G401.6 (cell line): ENCODE data around the gene FBXW8.

Source experiments
- FAIRE-seq: peaks from 2 replicates; lab custom pipeline; 2012; peaks lifted over from hg19 to GRCh38; lab: Jason Lieb, UNC

Gene FBXW8

DNA sequence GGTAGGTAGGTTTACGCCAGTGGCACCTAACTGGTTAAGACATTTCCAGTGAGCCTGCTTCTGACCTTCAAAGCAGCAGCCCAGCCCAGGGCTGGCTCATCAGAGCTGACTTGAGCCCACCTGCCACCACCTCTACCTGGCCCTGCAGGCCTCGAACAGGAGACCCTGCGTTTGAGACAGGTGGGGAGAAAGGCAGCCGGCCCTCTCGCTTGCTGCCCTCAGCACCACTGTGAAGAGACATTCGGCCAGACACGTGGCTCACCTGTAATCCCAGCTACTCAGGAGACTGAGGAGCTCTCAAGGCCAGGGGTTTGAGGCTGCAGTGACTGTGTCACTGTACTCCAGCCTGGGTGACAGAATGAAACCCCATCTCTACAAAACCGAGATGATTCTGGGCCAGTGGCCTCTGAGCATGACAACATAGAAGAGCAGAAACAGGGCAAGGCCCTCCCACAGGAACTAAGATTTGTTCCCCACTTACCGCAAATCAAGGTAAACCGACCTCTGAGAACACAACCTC, 114.3 kb downstream of the FBXW8 start:
- no peak for FAIRE-seq

DNA sequence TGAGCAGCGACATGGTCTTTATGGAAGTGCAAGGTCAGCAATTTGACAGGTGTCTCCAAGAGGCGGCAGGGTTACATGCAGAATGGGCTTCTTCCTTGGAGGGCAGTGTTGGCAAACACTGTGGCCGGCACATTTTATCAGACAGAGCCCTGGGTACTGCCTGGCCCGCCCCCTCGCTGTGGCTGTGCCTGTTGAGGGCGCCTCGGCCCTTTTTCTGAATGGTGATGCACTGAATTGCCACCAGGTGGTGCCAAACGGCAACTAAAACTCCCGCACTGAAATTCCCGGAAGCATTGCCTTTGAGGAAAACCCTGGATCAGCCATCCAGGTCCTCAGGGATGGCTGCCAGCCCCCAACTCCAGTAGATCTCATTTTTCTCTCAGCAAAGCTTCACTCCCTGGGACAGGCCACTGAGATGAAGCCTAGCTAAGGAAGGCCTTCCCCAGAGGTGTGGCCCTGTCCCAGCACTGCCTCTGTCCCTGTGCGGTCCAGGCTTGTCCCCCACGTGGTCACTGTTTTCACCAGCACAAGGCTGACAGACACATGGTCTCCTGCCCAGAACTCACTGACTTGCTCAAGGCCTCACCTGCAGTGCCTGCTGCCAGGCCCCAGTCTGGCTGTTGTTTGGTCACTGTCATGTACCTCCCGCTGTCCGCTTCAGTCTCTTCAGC, 114.9 kb downstream of the FBXW8 start:
- FAIRE-seq = peak; percentile 89

DNA sequence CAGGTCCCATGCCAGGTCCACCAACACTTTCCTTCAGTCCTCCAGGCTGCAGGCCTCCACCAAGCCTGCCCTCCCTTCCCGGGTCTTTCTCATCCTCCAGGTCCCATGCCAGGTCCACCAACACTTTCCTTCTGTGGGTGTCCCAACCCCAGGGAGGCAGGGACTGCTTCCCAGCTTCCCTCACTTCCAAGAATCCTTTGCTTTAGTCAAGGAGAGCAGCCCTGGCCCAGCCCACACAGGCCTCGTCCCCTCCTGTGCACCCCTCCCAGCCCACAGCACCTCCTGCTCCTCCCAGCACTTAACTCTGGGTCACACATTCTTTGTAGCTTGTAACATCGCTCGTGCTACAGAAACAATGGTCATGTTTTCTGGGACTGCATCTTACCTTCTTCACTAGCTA, 115.6 kb downstream of the FBXW8 start:
- no peak for FAIRE-seq

DNA sequence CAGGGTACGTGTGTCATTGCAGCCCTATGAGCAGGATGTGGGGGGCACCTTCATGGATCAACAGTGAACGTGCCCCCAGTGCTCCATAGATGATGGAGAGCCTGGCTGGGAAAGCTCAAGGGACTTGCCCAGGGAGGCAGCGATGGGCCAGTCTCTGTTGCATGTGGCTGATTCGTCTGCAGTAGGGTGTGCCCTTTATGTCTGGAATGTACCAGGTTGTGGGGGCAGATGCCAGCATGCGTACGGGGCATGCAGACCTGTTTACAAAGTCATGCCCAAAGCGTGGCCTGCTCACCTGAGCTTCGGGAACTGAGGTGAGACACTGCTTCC, 116.1 kb downstream of the FBXW8 start:
- FAIRE-seq = no peak

DNA sequence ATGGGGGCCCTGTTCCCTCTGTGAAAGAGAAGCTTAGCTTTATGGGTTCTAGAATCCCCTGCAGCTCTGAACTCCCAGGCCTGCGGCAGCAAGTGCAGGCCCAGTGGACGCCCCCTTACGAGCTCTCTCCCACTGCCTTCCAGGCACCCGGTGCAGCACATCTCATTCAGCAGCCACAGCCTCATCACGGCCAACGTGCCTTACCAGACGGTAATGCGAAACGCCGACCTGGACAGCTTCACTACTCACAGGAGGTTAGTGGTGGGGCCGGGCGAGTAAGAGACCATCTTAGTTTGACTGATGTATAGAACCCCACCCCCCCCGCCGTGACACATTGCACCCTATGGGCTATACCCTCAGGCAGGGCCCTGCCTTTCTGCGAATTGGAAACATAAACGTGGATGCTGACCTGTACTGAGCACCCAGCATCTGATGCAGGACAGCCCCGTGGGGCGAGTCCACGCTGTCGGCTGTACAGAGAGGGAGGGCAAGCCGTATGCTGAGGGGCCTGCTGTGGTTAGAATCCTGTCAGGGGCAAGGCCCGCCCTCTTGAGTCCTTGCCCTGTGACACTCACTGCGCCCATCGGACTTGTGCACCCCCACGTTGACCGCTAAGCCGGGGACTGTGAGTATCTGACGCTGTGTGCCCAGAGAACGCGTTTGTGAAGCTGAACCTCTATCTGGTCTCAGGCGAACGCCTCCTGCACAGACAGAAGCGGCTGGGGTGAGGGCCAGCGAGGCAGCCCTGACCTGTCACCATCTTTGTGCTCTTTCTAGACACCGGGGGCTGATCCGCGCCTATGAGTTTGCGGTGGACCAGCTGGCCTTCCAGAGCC, 116.7 kb downstream of the FBXW8 start:
- FAIRE-seq = no peak

DNA sequence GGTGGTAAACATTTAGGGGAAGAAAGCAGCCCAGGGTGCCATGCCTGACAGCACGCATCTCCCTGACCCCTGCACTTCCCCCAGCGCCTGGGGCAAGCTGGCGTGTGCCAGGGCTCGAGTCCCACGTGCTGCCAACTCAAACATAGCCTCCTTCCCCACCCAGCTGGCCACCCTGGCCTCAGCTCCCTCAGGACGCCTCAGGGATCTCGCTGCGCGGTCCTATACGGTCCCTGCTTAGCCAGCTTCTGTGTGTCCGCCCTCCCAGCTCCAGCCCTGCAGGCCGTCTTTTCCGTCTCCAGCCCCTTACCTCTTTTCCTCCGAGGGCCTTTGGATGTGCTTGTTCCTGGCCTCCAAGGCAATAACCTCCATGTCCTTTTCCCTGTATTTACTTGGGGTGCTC, 117.5 kb downstream of the FBXW8 start:
- FAIRE-seq = no peak

DNA sequence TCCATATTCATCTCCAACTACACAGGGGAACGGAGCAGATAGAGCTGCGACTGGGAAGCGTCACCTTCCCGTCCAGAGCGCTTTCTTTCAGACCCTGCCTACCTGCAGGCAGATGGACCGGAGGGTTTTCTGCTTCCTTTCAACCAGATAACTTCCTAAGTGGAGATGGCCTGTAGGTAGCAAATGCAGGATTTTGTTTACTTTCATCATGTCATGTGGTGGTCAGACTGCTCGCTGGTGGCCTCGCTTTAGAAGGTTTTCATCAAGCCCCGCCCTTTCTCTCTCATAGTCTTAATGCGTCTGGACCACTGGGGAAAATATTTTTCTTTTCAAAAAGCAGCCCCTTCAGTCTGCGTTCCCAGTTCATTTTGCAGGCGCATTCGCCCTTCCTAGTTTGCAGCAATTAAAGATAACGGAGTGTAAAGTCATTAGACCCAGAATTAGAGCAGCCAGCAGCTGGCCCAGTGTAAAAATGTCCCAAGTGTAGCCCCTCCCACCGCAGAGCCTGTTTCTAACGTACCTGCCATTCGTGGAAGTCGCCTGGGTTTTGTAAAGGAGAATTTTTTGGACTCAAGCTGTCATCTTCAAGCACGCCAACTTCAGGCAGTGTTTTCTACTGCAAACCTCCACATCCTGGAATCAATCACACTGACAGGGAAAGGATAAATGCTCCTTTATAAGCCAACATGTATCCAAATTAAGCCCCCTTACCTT, 119.6 kb downstream of the FBXW8 start:
- FAIRE-seq = no peak

DNA sequence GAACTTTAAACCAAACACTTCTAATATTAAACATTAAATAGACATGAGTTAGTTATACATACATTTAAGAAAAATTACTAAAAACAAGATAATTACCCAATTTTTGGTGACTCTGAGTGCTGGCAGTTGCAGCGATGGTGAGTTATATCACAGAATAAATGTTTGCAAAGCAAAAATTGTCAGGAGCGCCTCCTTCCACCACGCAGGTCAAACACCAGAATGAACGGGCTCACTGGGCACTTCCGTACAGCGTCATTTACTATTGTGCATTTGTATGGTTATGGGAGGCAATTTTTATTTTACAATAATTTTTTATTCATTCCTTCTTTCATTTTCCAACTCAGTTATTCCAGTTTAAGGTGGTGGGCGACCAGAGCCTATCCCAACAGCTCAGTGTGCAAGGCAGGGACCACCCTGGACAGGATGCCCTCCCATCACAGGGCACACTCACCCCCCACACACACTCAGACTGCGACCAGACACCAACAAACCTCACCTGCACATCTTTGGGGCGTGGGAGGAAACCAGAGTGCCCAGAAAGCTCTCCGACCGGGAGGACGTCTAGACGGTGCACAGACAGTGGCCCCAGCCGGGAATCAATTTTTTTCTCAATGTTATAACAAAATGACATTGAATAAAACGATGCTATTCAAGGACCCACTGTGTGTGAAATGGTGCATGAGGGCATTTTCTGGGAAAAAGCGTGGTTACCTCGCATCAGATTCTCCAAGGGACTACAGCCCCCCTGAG, 121.3 kb downstream of the FBXW8 start:
- no peak for FAIRE-seq

DNA sequence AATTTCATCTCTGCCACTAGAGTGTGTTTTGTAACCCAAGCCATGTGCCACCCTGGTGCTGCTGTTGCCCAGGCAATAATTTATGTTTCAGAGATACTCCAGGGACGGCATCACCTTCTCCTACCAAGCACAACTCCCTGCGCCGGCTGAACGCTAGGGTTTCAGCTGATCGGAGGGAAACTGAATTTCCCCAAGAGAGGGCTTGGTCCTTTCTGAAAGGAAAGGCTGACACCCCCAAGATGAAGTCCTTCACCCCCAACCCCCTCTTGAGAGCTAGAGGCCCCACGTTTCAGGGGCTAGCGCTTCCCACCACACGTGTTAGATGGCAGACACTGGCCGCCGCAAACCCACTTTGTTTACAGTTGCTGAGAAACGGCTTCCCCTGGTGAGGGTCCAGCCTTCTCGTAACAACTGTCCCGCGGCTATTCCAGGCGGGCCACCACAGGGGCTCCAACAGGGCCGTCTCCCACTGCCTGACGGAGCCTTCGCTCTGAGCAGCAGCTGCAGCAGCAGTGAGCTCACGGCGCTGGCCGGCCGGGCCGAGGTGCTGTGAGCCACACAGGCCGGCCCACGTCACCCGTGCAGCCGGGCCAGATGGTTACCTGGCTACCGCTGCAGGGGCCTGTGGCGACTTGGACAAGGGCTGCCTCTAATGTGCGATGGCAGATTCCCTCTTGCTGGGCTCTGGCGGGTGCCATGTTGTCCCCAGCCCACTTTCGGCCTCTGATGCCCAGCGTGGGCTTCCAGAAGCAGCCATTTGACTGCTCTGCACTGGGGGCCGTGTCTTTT, 122.0 kb downstream of the FBXW8 start:
- FAIRE-seq = no peak

DNA sequence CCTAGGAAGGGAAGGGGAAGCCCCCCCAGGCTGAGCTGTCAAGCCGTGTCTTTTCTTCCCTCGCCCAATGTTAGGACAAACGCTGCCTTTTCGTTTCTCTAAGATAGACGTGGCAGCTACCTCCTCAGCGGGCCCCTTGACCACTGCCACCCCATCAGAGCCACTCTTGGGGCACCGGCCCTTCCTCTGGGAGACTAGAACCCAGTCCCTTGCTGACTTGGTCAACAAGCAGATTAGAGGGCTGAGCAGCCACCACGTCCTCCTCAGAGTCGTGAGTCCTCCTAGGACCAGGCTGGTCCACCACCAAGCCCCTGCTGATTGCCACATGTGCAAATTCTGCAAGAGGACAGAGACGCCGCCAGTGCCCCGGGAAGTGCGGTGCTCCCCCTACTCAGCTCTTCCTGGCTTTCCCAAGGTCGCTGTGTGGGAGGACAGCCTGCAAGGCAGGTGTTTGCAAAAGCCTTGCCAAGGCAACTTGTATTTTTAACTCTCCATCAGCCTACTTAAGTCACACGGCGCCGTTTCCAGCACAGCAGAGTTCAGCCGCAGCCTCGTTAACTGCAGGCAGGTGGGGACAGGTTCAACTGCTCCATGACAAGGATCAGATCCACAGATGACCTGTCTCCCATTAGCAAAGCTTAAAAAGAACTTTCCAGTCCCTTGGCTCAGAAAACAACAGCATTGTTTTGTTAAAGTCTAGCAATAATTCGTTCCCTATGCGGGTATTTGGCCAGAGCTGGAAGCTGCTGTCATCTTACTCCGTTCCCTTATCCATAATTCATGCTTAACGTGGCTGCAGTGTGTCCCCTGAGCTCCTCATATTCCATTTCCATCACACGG, 122.9 kb downstream of the FBXW8 start:
- no peak for FAIRE-seq

DNA sequence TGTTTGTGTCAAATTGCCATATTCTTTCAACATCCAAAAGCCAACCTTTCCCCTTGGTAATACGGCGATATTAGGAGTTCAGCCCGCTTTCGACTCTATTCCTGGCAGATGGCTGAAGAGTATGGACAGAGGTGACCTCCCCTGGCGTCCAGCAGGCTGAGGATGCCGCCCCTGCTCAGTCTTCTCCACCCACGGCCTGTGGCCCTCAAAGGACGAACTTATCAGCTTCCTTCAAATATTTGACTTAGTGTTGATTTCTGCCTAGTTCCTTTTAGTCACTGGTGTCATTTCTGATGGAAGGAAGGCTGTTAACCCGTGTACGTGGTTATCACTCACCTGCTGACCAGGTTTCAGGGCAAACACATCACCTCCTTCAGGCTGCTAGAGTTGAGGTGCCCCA, 123.5 kb downstream of the FBXW8 start:
- FAIRE-seq = no peak

DNA sequence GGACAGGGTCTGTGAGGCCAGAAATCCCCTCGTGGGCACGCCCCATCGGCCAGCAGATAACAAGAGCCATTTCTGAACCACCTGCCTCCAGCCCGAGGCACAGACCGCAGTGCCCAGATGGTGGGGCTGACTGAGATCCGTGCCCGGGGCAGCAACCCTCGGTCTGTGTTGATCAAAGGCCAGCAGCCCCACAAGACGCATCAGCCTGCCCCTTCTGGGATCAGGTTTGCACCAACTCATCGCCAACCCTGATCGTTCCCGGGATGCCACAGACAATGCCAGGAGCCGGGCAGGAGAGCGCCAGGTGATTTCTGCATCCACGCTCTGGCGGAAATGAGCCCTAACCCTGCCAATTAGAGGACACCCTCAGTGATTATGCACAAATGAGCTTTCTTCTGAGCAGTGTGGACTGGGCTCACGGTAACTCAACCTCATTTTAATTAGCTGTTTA, 124.0 kb downstream of the FBXW8 start:
- FAIRE-seq = no peak

DNA sequence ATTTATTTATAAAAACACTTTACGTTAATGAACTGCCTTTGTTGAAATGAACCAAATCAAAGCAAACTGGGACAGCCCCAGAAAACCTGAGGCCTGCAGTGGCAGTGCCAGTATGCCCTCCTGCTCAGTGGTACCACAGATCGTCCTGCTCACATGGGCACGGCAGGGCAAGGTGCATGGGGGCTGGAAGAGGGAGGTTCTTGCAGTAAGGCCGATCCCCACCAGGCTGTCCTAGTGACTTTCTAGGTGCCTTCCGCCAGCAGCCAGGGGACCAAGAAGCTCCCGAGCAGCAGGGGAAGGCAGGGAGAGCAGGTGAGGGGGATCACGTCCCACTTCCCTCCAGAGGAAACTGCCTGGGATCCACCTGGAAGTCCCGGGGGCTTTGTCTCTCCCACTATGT, 124.5 kb downstream of the FBXW8 start:
- FAIRE-seq = no peak

DNA sequence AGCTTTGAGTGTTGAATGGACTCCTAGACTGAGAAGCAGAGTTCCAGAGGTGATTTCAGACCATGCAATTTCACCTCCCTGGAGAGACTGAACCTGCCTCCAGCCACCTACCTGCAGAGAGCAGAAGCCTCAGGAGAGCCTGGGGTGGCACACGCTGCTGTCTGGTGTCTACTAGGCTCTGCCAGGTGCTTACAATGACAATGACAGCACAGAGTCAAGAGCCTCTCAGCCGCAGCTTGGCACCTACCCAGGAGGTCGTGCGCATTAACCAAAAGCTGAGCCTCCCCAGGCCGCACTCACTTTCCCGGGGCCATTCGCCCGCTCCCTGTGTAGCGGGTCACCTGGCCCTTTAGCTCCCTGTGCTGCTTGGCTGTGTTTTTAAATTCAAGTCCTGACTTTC, 125.3 kb downstream of the FBXW8 start:
- no peak for FAIRE-seq

DNA sequence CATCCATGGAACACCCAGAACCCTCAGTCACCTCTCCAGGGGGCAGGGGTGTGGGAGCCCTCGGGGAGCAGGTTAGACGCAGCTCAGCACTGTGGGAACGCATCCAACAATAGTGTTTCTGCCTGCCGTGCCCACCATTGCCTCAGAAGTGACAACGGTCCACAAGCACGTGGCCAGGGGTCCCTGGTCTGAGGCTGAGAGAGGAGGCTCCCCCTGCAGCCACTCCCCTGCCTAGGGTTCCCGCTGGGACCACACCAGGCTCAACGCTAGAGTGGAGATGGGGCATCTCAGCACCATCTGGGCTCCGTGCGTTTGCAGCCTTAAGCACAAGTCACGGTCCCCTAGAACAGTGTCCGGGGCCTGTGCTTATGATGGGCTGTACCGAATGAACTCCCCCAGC, 125.8 kb downstream of the FBXW8 start:
- FAIRE-seq = no peak

DNA sequence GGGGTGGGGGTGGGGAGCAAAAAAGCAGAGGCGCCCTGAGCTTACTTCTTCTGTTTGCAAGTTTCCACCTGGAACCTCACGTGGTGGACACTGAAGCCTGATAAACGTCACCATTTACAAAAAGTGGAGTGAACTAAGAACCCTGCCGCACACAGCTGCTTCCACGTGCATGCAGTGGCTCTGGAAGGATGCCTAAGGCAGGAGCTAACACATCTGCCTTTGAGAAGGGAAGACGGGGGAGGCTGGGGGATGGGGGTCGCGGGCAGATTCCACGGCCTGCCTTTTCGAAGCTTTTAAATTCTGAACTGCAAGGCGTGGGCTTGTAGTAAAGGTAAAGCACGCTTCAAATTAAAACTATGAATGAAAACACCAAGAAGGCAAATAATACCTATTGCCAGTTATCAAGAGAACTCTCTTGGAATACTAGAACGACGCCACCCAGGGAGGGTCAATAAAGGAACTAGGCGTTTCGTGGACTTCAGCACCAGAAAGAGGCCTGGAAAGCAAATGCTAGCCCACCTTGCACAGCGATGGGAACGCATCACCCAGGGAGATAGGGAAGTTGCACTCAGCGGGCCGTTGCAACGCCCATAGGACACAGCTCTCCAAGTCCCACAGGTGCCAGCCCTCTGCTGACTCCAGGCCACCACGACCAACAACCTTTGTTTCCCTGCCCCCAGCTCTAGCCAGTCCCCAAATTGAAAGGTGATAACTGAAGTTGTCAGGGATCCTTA, 126.7 kb downstream of the FBXW8 start:
- FAIRE-seq = no peak

DNA sequence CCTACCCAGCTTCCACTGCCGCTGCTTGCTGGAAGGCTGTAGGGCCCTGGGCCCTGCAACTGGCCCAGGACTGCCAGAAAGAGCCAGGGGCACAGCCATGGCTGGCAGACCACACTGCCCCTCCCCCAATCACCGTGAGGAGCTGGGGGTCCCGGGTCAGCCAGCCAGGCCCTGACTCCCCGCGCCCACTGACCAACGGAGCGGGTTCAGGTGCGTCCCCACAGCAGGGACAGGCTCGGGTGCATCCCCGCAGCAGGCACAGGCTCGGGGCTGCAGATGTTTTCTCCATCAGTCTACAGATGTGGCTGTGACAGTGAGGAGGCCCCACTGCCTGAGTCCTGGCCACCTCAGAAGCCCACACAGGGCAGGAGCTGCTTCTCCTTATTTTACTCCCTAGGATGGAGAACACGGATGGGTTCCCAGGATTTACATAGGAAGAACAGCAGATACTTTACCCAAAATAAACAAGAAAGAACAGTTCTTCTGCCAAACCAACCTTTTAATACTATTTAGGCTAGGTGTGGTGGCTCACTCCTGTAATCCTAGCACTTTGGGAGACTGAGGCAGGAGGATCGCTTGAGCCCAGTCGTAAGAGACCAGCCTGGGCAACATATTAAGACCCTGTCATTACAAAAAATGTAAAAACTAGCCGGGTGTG, 127.4 kb downstream of the FBXW8 start:
- FAIRE-seq = no peak

DNA sequence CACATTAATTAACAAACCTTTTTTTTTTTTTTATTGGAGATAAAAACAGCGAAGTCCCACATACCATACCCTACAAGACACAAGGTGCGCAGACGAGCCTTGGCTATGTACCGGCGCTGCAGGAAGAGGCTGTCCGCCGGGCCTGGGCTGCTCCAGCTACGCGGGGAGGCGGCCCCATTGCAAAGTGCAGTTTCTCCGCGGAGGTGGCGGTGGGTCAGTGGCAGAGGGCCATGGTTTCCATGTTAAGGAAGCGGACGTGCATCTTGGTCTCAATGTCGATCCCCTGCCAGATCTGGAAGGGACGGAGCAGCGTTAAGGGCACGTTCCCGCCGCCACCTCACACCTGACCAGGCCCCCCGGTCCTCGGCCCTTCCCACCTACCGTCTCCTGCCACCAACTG, 128.2 kb downstream of the FBXW8 start:
- no peak for FAIRE-seq

DNA sequence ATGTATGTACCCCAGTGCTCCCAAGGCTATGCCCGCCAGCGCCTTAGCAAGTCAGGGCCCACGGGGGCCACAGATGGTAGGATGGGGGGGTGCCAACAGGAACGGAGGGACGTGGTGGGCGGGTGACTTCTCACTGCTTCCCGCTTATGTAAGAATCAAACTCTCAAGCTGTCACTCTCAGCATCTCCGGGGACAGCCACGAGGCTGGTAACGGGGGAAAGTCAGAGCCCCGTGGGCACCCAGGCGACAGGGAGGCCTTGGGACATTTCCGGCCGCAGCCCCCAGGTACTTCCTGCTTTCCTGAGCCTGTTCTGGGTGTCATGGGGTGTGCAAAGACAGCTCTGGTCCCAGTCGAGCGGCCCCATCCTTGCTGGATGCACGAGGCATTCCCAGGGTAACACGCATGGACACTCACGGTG, 129.2 kb downstream of the FBXW8 start:
- no peak for FAIRE-seq
